K562 (cell line): Measurements from ENCODE around the gene BIRC6. TPM values are rescaled to one million over a fixed set of nuclear protein-coding genes. Genes with fewer than 3 reads are reported as not detected.

ENCODE experiments used
- ATAC-seq: fragments of 200-7000 bp; cut with Tn5 transposase; 3 replicates; pipeline ENCODE4 v1.9.1; 2020; ENCODE audit warnings: moderate library complexity
- BruUV-seq: library from RNA; stranded (reverse); fragments of 400-500 nt; replicated peaks from 2 replicates; lab custom pipeline; 2021; lab: Mats Ljungman, UMichigan
- CTCF ChIA-PET: fragments of 300-600 bp; formaldehyde crosslinking; extraction: SDS; loops from one replicate; lab custom pipeline; 2021; ENCODE audit warnings: low intra/inter-chr PET ratio; lab: Yijun Ruan, JAX
- POLR2A ChIA-PET: fragments of 300-600, 350-650 bp; sonication (Branson Sonifier 250); formaldehyde crosslinking; extraction: SDS; loops from one replicate; lab custom pipeline; 2021; ENCODE audit warnings: antibody characterized with exemption, inconsistent platforms; lab: Yijun Ruan, JAX
- DNase-seq, 4 experiments: peaks; one replicate each; pipeline versions ENCODE4 v3.0.0 to v3.0.0-alpha.2; 2011 to 2018; ENCODE audit warnings: low spot score in 3 of 4, mixed read lengths in 3 of 4; ENCODE audit errors: extremely low read depth in 1 of 4
- FAIRE-seq: peaks from 2 replicates; lab custom pipeline; 2011; peaks lifted over from hg19 to GRCh38; lab: Jason Lieb, UNC
- H2AFZ ChIP-seq: 2 replicates; pipeline ENCODE4 v1.6.0; 2011; ENCODE audit warnings: low read depth, low read length, control low read depth, inconsistent platforms
- H3K27ac ChIP-seq: fragments of 200-600 bp; 3 replicates; pipeline ENCODE4 v1.8.0; 2011; ENCODE audit warnings: low read depth, mild to moderate bottlenecking, control low read depth, inconsistent platforms, low read length, moderate library complexity, mixed read lengths; ENCODE audit errors: extremely low read depth
- H3K27me3 ChIP-seq, 2 experiments: fragments of 300-600 bp in 1 of 2; 2 replicates in 1 of 2; 3 replicates in 1 of 2; pipeline versions ENCODE4 v1.6.0 to v1.8.0; 2011; ENCODE audit warnings: inconsistent platforms in 2 of 2, low read length in 2 of 2, mild to moderate bottlenecking in 1 of 2, mixed read lengths in 1 of 2, moderate library complexity in 1 of 2; ENCODE audit not compliant: control insufficient read depth in 2 of 2, insufficient read depth in 2 of 2
- H3K36me3 ChIP-seq: fragments of 300-600 bp; 3 replicates; pipeline ENCODE4 v1.8.0; 2011; ENCODE audit warnings: mild to moderate bottlenecking, low read length, inconsistent platforms; ENCODE audit not compliant: control insufficient read depth, insufficient read depth
- H3K4me1 ChIP-seq, 2 experiments: fragments of 200-600 bp in 1 of 2; replicated peaks in 1 of 2; 2 replicates in 1 of 2; 3 replicates in 1 of 2; pipeline versions ENCODE4 v1.5.1 to v1.8.0; 2011; ENCODE audit warnings: inconsistent platforms in 2 of 2, low read length in 2 of 2, mild to moderate bottlenecking in 1 of 2, mixed read lengths in 1 of 2, moderate library complexity in 1 of 2; ENCODE audit not compliant: control insufficient read depth in 2 of 2, insufficient read depth in 2 of 2
- H3K4me2 ChIP-seq: 2 replicates; pipeline ENCODE4 v1.6.1; 2011; ENCODE audit warnings: low read length, control low read depth, inconsistent platforms, mixed read lengths; ENCODE audit not compliant: insufficient read depth
- H3K4me3 ChIP-seq: fragments of 200-600 bp; sonication (generic), shearing (Covaris generic); 2 replicates; pipeline ENCODE4 v1.5.1; 2016; ENCODE audit warnings: control low read depth, inconsistent platforms
- H3K79me2 ChIP-seq: fragments of 200-600 bp; 3 replicates; pipeline ENCODE4 v1.8.0; 2011; ENCODE audit warnings: low read length, inconsistent platforms; ENCODE audit not compliant: control insufficient read depth, insufficient read depth
- H3K9ac ChIP-seq, 2 experiments: 2 replicates each; pipeline versions ENCODE4 v1.6.0 to v1.6.1; 2011; ENCODE audit warnings: low read depth in 2 of 2, low read length in 2 of 2, control low read depth in 1 of 2, inconsistent platforms in 1 of 2, mild to moderate bottlenecking in 1 of 2, mixed read lengths in 1 of 2; ENCODE audit not compliant: insufficient read depth in 1 of 2
- H3K9me1 ChIP-seq: one replicate; pipeline ENCODE4 v1.6.0; 2011; ENCODE audit warnings: inconsistent platforms, mild to moderate bottlenecking, low read length, moderate library complexity; ENCODE audit not compliant: control insufficient read depth, insufficient read depth
- H3K9me3 ChIP-seq: replicated peaks from 2 replicates; pipeline ENCODE4 v1.5.1; 2011; ENCODE audit warnings: low read depth, low read length, inconsistent platforms; ENCODE audit not compliant: control insufficient read depth, insufficient read depth
- H4K20me1 ChIP-seq: replicated peaks from 2 replicates; pipeline ENCODE4 v1.6.1; 2011; ENCODE audit warnings: low read length, inconsistent platforms, mixed read lengths; ENCODE audit not compliant: control insufficient read depth, insufficient read depth
- CREM ChIP-seq: IDR thresholded peaks from 2 replicates; pipeline ENCODE4 v1.6.1; 2014; ENCODE audit warnings: antibody characterized with exemption, low read depth
- HDAC3 ChIP-seq: fragments of 450-650 bp; IDR thresholded peaks from 2 replicates; pipeline ENCODE4 v1.6.1; 2018; ENCODE audit warnings: borderline replicate concordance, mild to moderate bottlenecking, moderate library complexity; ENCODE audit not compliant: partially characterized antibody
- TEAD4 ChIP-seq, 2 experiments: sonication (generic) in 1 of 2; formaldehyde crosslinking in 1 of 2; IDR thresholded peaks; 2 replicates each; pipeline versions ENCODE4 v1.6.1 to v1.8.0; 2012 to 2022; ENCODE audit warnings: borderline replicate concordance in 1 of 2, inconsistent platforms in 1 of 2, low read length in 1 of 2, mild to moderate bottlenecking in 1 of 2, missing genetic modification reagents in 1 of 2
- WGBS: fragments of 100-300 bp; shearing (Covaris generic); methylation state at CpG from one replicate; pipeline ENCODE4 v1.1.6; 2016; ENCODE audit warnings: low coverage, mixed read lengths; ENCODE audit not compliant: insufficient coverage; ENCODE audit errors: missing lambda C conversion rate; 5-methylcytosine and 5-hydroxymethylcytosine counted together
- in situ Hi-C: fragments of 300-500 bp; cut with MboI; formaldehyde crosslinking; loops from 4 replicates; pipeline ENCODE4 v1.15.0; 2018; ENCODE audit warnings: inconsistent platforms, mixed read lengths
- intact Hi-C: fragments of 100-400 bp; cut with micrococcal nuclease; formaldehyde crosslinking; loops from 2 replicates; pipeline ENCODE4 v1.14.2; 2022
- polyA plus RNA-seq, 8 experiments: library from polyadenylated mRNA; depleted of rRNA in 4 of 8; stranded (reverse) in 5 of 8; unstranded in 3 of 8; fragments of >200 nt; fragmentation: Nextera tagmentation in 2 of 8; fragmentation: Illumina TruSeq in 1 of 8; extraction: Ambion mirVana in 2 of 8; extraction: Trizol in 1 of 8; gene quantifications; 2 replicates each; pipeline versions ENCODE4 v1.2.1 to v1.2.3, GENCODE V29; 2011 to 2014; ENCODE audit warnings: inconsistent platforms in 1 of 8, missing spikeins in 1 of 8
- total RNA-seq, 7 experiments: library from RNA; depleted of rRNA in 6 of 7; stranded (reverse); fragments of >200 nt in 6 of 7; fragmentation: Illumina TruSeq in 2 of 7; extraction: Trizol in 2 of 7; gene quantifications; 2 replicates each; pipeline versions ENCODE4 v1.2.1 to v1.2.3, GENCODE V29; 2011 to 2021; ENCODE audit warnings: low replicate concordance in 1 of 7

The BIRC6 gene
- total and polyA plus RNA-seq, 9 of the 15 experiments (the other 6 are each of a cell fraction or from before 2014, with no cell fraction given) = 18.8 to 110 (median 49.8) TPM

GRCh38 chr2:32474381-32474780 is 117.6 kb downstream of the BIRC6 start:
- H2AFZ ChIP-seq = no peak overlapping the region
- POLR2A ChIA-PET = no interaction called here

GRCh38 chr2:32478889-32479620 is 122.2 kb downstream of the BIRC6 start:
- Histone ChIP-seq H3K27ac (peak overlapping the region; percentile 23; the same call in 1 of the 3 replicates), H3K9me1 (no peaks in the 10 kb centered on the region), H3K9ac (no peak overlapping the region), H3K4me1 (peaks cover 2 to 6% of the 10 kb centered on the region in 2 experiments; a peak in 3 of 5 replicates), H3K4me3 (no peak overlapping the region), H3K36me3 (peaks cover 84% of the 10 kb centered on the region), H4K20me1 (no peaks in the 10 kb centered on the region), H3K79me2 (no peaks in the 10 kb centered on the region), H3K27me3 (no peaks in the 10 kb centered on the region), H2AFZ (no peak overlapping the region), H3K9me3 (no peaks in the 10 kb centered on the region), H3K4me2 (no peak overlapping the region)
- FAIRE-seq (peak; percentile 72), DNase-seq (peak in 2 of 4 experiments; percentile 24 to 47), ATAC-seq (peak; percentile 80)
- in situ Hi-C loops (no loop called here), intact Hi-C loops (no loop called here)
- BruUV-seq = no TSS peak
- CTCF ChIA-PET = no interaction called here
- WGBS = 68% methylated on average over 8 of the region's 8 CpGs
- TF ChIP-seq CREM (peak; percentile 22; the same call in 1 of the 2 replicates), HDAC3 (no peak)
- POLR2A ChIA-PET = interaction anchor here (0.7 kb wide), 1 partner anchor 40 kb away, joined by 3 read pairs; no protein-coding TSS in a partner anchor

More at GRCh38 chr2:32474381-32474780, 117.6 kb downstream of the BIRC6 start:
- no peaks in the 10 kb centered on the region for H3K79me2 ChIP-seq
- intact Hi-C loops = no loop called here
- ATAC-seq (no peak), DNase-seq (no peak), FAIRE-seq (peak; percentile 15)
- H3K9me3 ChIP-seq = no peaks in the 10 kb centered on the region
- no peaks in the 10 kb centered on the region for H3K9me1 ChIP-seq
- no peak for TF ChIP-seq TEAD4 (IDR thresholded peaks at IDR 0.05; ENCODE audit: low read length)
- no peak for TF ChIP-seq TEAD4 (CRISPR knock-in tag; IDR thresholded peaks at IDR 0.05; ENCODE audit: borderline replicate concordance)
- no TSS peak for BruUV-seq
- H3K9ac ChIP-seq = no peak overlapping the region
- 82% methylated on average over 3 of the region's 3 CpGs for WGBS
- H3K27me3 ChIP-seq = no peaks in the 10 kb centered on the region
- H4K20me1 ChIP-seq = no peaks in the 10 kb centered on the region
- CTCF ChIA-PET = no interaction called here
- H3K4me1 ChIP-seq = peaks cover 0 to 2% of the 10 kb centered on the region in 2 experiments; a peak in 1 of 5 replicates
- no peak overlapping the region for H3K4me3 ChIP-seq
- in situ Hi-C loops = no loop called here
- H3K27ac ChIP-seq = no peak overlapping the region
- H3K4me2 ChIP-seq = no peak overlapping the region
- H3K36me3 ChIP-seq = peaks cover 88% of the 10 kb centered on the region
